Fibroblast of pulmonary artery (primary cell): ENCODE measurements around the gene FNIP2.
A peak's percentile ranks its signal among the peaks of the same experiment; 100 is the strongest.

ENCODE experiments used
- DNase-seq: peaks from one replicate; pipeline ENCODE4 v3.0.0-alpha.2; 2010; ENCODE audit warnings: low read depth
- H3K4me3 ChIP-seq: replicated peaks from 2 replicates; pipeline ENCODE4 v1.5.1; 2011; ENCODE audit warnings: low read depth, mild to moderate bottlenecking, control low read depth, low read length, moderate library complexity
- TF ChIP-seq, protein P1 (sequence below): IDR thresholded peaks from 2 replicates; pipeline ENCODE4 v1.5.1; 2011; ENCODE audit warnings: mild to moderate bottlenecking, control low read depth, low read length, inconsistent platforms; ENCODE audit errors: missing control alignments

FNIP2 gene

DNA sequence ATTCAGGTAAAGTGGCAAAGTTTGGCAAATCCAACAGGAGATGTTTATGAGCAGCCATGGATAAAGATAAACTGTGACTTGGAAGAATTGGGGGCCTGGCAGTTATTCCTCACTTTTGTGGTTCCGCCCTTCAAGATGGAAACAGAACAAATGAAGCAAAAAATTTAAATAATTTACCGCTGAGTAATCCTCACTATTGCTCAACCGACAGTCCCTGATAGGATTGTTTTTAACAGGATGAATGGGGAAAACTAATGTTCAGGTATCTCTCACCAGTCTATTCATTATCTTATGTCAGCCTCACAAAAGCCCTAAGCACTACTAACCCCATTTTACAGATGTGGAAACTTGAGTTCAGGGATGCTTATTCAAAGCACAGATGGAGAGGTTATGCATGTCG lies 90.8 kb downstream of the FNIP2 start:
- peak; percentile 12 for DNase-seq
- TF ChIP-seq, protein P1, sequence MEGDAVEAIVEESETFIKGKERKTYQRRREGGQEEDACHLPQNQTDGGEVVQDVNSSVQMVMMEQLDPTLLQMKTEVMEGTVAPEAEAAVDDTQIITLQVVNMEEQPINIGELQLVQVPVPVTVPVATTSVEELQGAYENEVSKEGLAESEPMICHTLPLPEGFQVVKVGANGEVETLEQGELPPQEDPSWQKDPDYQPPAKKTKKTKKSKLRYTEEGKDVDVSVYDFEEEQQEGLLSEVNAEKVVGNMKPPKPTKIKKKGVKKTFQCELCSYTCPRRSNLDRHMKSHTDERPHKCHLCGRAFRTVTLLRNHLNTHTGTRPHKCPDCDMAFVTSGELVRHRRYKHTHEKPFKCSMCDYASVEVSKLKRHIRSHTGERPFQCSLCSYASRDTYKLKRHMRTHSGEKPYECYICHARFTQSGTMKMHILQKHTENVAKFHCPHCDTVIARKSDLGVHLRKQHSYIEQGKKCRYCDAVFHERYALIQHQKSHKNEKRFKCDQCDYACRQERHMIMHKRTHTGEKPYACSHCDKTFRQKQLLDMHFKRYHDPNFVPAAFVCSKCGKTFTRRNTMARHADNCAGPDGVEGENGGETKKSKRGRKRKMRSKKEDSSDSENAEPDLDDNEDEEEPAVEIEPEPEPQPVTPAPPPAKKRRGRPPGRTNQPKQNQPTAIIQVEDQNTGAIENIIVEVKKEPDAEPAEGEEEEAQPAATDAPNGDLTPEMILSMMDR = no peak
- no peak overlapping the region for H3K4me3 ChIP-seq

DNA sequence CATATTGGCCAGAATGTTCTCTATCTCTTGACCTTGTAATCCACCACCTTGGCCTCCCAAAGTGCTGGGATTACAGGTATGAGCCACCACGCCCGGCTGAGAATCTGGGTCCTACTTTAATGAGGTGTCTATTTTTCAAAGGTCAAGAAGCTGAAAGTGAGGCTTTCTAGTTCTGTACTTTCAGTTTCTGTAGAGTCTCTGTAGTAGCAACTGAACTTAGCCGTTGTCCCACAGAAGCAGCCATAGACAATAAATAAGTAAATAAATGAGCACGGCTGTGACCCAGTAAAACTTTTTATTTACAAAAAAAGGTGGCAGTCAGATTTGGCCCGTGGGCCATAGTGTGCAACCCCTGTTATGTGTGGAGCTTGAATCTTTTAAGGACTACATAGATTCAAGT lies 92.0 kb downstream of the FNIP2 start:
- DNase-seq = no peak
- TF ChIP-seq, protein P1 = no peak
- no peak overlapping the region for H3K4me3 ChIP-seq

DNA sequence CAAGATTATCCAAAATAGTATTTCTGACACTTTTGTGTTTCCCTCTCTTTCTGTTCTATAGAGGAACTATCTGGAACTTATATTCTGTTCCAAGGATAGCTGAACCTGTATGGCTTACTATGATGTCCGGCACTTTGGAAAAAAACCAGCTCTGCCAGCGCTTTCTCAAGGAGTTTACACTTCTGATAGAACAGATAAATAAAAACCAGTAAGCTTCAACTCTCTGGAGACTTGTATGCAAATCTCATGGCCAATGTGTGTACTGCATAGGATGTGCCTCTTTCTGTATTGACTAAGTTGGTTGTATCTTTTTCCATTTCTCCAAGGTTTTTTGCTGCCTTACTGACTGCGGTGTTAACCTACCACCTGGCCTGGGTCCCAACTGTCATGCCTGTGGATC lies 92.5 kb downstream of the FNIP2 start:
- TF ChIP-seq, protein P1 = no peak
- DNase-seq = no peak
- H3K4me3 ChIP-seq = no peak overlapping the region

DNA sequence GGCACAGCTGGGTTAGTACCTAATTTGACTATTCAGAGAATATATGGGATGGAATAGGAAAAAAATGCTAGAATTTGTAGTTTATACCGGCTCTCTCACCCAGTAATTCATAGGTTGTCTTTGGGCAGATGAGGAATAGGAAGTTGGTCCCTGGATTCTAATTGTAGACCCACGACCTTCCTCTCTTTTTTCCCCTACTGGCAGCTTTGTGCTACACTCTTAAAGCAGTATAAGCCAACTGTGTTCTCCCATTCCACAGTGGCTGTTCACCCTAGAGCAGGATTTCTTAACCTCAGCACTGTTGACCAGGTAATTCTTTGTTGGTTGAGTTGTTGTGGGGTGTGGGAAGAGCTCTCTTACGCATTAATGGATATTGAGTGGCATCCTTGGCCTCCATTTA lies 92.9 kb downstream of the FNIP2 start:
- TF ChIP-seq, protein P1 = no peak
- no peak overlapping the region for H3K4me3 ChIP-seq
- no peak for DNase-seq

DNA sequence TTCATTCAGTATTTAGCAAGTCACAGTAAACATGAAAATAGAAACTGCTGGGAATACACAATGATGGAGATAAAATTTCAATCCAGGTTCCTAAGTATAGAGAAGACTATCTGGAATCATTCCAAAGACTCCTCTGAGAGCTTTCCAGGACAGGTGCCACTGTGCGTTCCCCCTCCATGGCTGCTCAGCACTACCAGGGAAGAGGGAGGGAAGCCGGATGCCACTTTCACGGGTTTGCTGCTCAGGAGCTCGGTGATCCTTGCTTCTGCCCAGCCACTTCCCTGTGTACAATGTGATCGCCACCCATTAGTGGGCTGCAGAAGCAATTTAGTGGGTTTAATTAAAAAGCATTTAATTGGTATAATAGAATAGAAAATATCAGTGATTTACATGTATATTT lies 94.5 kb downstream of the FNIP2 start:
- H3K4me3 ChIP-seq = no peak overlapping the region
- no peak for DNase-seq
- TF ChIP-seq, protein P1 = no peak

DNA sequence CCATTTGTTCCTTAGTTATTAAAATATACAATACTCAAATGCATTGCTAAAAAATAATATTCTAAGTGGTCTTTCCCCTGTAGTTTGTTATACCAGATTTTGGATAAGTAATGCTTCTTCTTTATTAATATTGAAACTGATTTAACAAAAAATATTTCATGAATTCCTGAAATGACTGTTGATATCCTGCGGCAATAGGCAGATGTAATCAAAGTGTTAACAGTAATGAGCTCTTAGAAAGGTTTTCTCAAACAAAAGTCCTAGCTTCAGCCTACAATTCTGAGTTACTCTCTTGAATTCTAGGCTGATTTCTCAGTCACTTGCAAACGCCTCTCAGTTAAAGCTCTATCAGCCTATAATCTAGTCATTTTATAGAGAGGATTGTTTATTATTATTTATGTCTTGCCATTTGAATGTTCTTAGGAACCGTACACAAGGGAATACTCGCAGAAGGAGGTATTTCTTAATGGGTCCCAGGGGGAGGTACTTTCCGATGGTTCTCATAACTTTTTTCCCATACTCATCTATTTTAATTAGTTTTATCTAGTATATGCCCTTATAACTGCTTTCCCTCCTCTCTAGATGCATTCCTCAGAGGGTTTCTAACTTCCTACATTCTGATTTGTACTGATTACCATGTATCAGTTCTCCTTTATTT lies 96.8 kb downstream of the FNIP2 start:
- no peak for DNase-seq
- H3K4me3 ChIP-seq = no peak overlapping the region
- TF ChIP-seq, protein P1 = no peak

DNA sequence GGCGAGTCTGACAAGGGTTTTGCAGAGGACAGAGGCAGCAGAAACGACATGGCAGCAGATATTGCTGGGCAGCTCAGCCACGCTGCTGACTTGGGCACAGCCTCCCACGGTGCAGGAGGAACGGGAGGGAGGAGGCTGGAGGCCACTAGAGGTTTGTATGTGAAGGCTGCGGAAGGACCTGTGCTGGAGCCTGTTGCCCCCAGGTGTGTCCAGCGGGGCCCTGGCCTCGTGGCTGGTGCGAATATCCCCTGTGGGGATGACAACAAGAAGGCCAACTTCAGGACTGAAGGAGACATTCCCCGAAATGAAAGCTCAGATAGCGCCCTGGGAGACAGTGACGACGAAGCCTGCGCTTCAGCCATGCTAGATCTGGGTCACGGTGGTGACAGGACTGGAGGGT lies 100.2 kb downstream of the FNIP2 start:
- no peak for DNase-seq
- no peak overlapping the region for H3K4me3 ChIP-seq
- TF ChIP-seq, protein P1 = no peak
